HEK293 (cell line): ENCODE results near the gene BHLHE23.

Source experiments
- CTCF ChIA-PET: fragments of 350-600 bp; formaldehyde crosslinking; extraction: SDS; loops from one replicate; lab custom pipeline; 2021; ENCODE audit warnings: antibody characterized with exemption; lab: Yijun Ruan, JAX
- POLR2A ChIA-PET: fragments of 300-600 bp; formaldehyde crosslinking; extraction: SDS; loops from one replicate; lab custom pipeline; 2020; ENCODE audit warnings: antibody characterized with exemption, inconsistent platforms; lab: Yijun Ruan, JAX
- H3K27ac ChIP-seq: fragments of 200-500 bp; sonication (Bioruptor generic); 2 replicates; pipeline ENCODE4 v1.5.1; 2014; ENCODE audit warnings: low read depth, low read length, control low read depth, inconsistent platforms; ENCODE audit errors: extremely low read depth
- H3K36me3 ChIP-seq, 2 experiments: fragments of 200-500 bp in 1 of 2; sonication (Bioruptor generic) in 1 of 2; 1 replicate in 1 of 2; 2 replicates in 1 of 2; pipeline ENCODE4 v1.5.1; 2014 to 2017; ENCODE audit warnings: inconsistent platforms in 2 of 2, low read length in 2 of 2; ENCODE audit not compliant: control insufficient read depth in 2 of 2, insufficient read depth in 1 of 2
- H3K4me1 ChIP-seq: fragments of 200-500 bp; sonication (Bioruptor generic); 2 replicates; pipeline ENCODE4 v1.5.1; 2014; ENCODE audit warnings: mild to moderate bottlenecking, low read length, inconsistent platforms; ENCODE audit not compliant: control insufficient read depth, insufficient read depth
- H3K4me3 ChIP-seq: 2 replicates; pipeline ENCODE4 v1.5.1; 2011; ENCODE audit warnings: low read depth, mild to moderate bottlenecking, control low read depth, low read length, moderate library complexity
- H3K9me3 ChIP-seq: fragments of 200-500 bp; sonication (Bioruptor generic); 2 replicates; pipeline ENCODE4 v1.5.1; 2014; ENCODE audit warnings: low read depth, low read length, inconsistent platforms; ENCODE audit not compliant: control insufficient read depth, insufficient read depth
- ELK4 ChIP-seq: IDR thresholded peaks from 2 replicates; pipeline ENCODE4 v1.6.1; 2011; ENCODE audit warnings: mild to moderate bottlenecking, low read depth, low read length, borderline replicate concordance
- GLIS1 ChIP-seq: fragments of 450-650 bp; formaldehyde crosslinking; IDR thresholded peaks from 2 replicates; pipeline ENCODE4 v1.5.1; 2016; ENCODE audit warnings: missing biosample characterization, missing genetic modification characterization
- GLIS2 ChIP-seq: fragments of 450-650 bp; formaldehyde crosslinking; IDR thresholded peaks from 2 replicates; pipeline ENCODE4 v1.5.1; 2016; ENCODE audit warnings: missing biosample characterization, missing genetic modification characterization
- OVOL3 ChIP-seq: fragments of 450-650 bp; formaldehyde crosslinking; IDR thresholded peaks from 2 replicates; pipeline ENCODE4 v1.5.1; 2016; ENCODE audit warnings: missing biosample characterization, missing genetic modification characterization
- SP2 ChIP-seq: fragments of 450-650 bp; formaldehyde crosslinking; IDR thresholded peaks from 2 replicates; pipeline ENCODE4 v1.5.1; 2016; ENCODE audit warnings: missing biosample characterization, missing genetic modification characterization
- ZIC2 ChIP-seq: fragments of 450-650 bp; formaldehyde crosslinking; IDR thresholded peaks from 2 replicates; pipeline ENCODE4 v1.5.1; 2016; ENCODE audit warnings: missing biosample characterization, missing genetic modification characterization
- ZNF121 ChIP-seq: fragments of 450-650 bp; formaldehyde crosslinking; IDR thresholded peaks from 2 replicates; pipeline ENCODE4 v1.5.1; 2016; ENCODE audit warnings: missing biosample characterization, missing genetic modification characterization
- ZNF133 ChIP-seq: fragments of 450-650 bp; formaldehyde crosslinking; IDR thresholded peaks from 2 replicates; pipeline ENCODE4 v1.5.1; 2016; ENCODE audit warnings: missing biosample characterization, missing genetic modification characterization
- ZNF169 ChIP-seq: fragments of 450-650 bp; formaldehyde crosslinking; IDR thresholded peaks from 2 replicates; pipeline ENCODE4 v1.5.1; 2016; ENCODE audit warnings: missing biosample characterization, missing genetic modification characterization
- ZNF239 ChIP-seq: fragments of 450-650 bp; formaldehyde crosslinking; IDR thresholded peaks from 2 replicates; pipeline ENCODE4 v1.5.1; 2016; ENCODE audit warnings: missing biosample characterization, missing genetic modification characterization
- ZNF366 ChIP-seq: fragments of 450-650 bp; formaldehyde crosslinking; conservative IDR thresholded peaks from 2 replicates; pipeline ENCODE4 v1.5.1; 2016; ENCODE audit warnings: missing biosample characterization, missing genetic modification characterization
- ZNF37A ChIP-seq: fragments of 450-650 bp; IDR thresholded peaks from 2 replicates; pipeline ENCODE4 v1.5.1; 2018; ENCODE audit warnings: missing biosample characterization, missing genetic modification characterization
- ZNF391 ChIP-seq: fragments of 450-650 bp; formaldehyde crosslinking; IDR thresholded peaks from 2 replicates; pipeline ENCODE4 v1.5.1; 2016; ENCODE audit warnings: low read depth, missing biosample characterization, missing genetic modification characterization, borderline replicate concordance
- ZNF398 ChIP-seq: fragments of 450-650 bp; formaldehyde crosslinking; IDR thresholded peaks from 2 replicates; pipeline ENCODE4 v1.5.1; 2017; ENCODE audit warnings: missing biosample characterization, missing genetic modification characterization
- ZNF423 ChIP-seq: fragments of 450-650 bp; formaldehyde crosslinking; IDR thresholded peaks from 2 replicates; pipeline ENCODE4 v1.5.1; 2016; ENCODE audit warnings: missing biosample characterization, missing genetic modification characterization
- ZNF473 ChIP-seq: fragments of 450-650 bp; formaldehyde crosslinking; IDR thresholded peaks from 2 replicates; pipeline ENCODE4 v1.5.1; 2017; ENCODE audit warnings: missing biosample characterization, missing genetic modification characterization
- ZNF571 ChIP-seq: fragments of 450-650 bp; formaldehyde crosslinking; IDR thresholded peaks from 2 replicates; pipeline ENCODE4 v1.5.0; 2017; ENCODE audit warnings: missing biosample characterization, missing genetic modification characterization
- ZNF600 ChIP-seq: fragments of 450-650 bp; formaldehyde crosslinking; IDR thresholded peaks from 2 replicates; pipeline ENCODE4 v1.5.1; 2016; ENCODE audit warnings: missing biosample characterization, missing genetic modification characterization
- ZNF677 ChIP-seq: fragments of 450-650 bp; IDR thresholded peaks from 2 replicates; pipeline ENCODE4 v1.5.0; 2018; ENCODE audit warnings: missing biosample characterization, mild to moderate bottlenecking, missing genetic modification characterization, moderate library complexity
- ZNF747 ChIP-seq: fragments of 450-650 bp; formaldehyde crosslinking; IDR thresholded peaks from 2 replicates; pipeline ENCODE4 v1.5.1; 2016; ENCODE audit warnings: missing biosample characterization, missing genetic modification characterization
- ZNF837 ChIP-seq: fragments of 450-650 bp; formaldehyde crosslinking; IDR thresholded peaks from 2 replicates; pipeline ENCODE4 v1.5.1; 2016; ENCODE audit warnings: missing biosample characterization, missing genetic modification characterization
- ZSCAN30 ChIP-seq: fragments of 450-650 bp; IDR thresholded peaks from 2 replicates; pipeline ENCODE4 v1.5.1; 2018; ENCODE audit warnings: missing biosample characterization, mild to moderate bottlenecking, missing genetic modification characterization, moderate library complexity
- TF ChIP-seq, protein P1 (sequence below): fragments of 450-650 bp; formaldehyde crosslinking; IDR thresholded peaks from 2 replicates; pipeline ENCODE4 v1.5.1; 2017; ENCODE audit warnings: missing biosample characterization, missing genetic modification characterization
- TF ChIP-seq, protein P2 (sequence below): fragments of 450-650 bp; formaldehyde crosslinking; IDR thresholded peaks from 2 replicates; pipeline ENCODE4 v1.5.1; 2016; ENCODE audit warnings: missing biosample characterization, missing genetic modification characterization

The BHLHE23 gene

GRCh38 chr20:62970307-62971210 lies 36.2 kb downstream of the BHLHE23 start:
- TF ChIP-seq ZNF677 (tag by site-specific recombination), result no peak
- no peak for TF ChIP-seq ZNF37A
- TF ChIP-seq GLIS1 (tag by site-specific recombination), result no peak
- TF ChIP-seq GLIS2 (tag by site-specific recombination), result peak; percentile 23
- no peak for TF ChIP-seq ZNF239 (tag by site-specific recombination)
- TF ChIP-seq ZIC2 (tag by site-specific recombination), result peak; percentile 56; the same call in 1 of the 2 replicates
- TF ChIP-seq SP2 (tag by site-specific recombination), result peak; percentile 11; the same call in 1 of the 2 replicates
- TF ChIP-seq, protein P1, sequence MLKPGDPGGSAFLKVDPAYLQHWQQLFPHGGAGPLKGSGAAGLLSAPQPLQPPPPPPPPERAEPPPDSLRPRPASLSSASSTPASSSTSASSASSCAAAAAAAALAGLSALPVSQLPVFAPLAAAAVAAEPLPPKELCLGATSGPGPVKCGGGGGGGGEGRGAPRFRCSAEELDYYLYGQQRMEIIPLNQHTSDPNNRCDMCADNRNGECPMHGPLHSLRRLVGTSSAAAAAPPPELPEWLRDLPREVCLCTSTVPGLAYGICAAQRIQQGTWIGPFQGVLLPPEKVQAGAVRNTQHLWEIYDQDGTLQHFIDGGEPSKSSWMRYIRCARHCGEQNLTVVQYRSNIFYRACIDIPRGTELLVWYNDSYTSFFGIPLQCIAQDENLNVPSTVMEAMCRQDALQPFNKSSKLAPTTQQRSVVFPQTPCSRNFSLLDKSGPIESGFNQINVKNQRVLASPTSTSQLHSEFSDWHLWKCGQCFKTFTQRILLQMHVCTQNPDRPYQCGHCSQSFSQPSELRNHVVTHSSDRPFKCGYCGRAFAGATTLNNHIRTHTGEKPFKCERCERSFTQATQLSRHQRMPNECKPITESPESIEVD (tag by site-specific recombination), result no peak
- TF ChIP-seq, protein P2, sequence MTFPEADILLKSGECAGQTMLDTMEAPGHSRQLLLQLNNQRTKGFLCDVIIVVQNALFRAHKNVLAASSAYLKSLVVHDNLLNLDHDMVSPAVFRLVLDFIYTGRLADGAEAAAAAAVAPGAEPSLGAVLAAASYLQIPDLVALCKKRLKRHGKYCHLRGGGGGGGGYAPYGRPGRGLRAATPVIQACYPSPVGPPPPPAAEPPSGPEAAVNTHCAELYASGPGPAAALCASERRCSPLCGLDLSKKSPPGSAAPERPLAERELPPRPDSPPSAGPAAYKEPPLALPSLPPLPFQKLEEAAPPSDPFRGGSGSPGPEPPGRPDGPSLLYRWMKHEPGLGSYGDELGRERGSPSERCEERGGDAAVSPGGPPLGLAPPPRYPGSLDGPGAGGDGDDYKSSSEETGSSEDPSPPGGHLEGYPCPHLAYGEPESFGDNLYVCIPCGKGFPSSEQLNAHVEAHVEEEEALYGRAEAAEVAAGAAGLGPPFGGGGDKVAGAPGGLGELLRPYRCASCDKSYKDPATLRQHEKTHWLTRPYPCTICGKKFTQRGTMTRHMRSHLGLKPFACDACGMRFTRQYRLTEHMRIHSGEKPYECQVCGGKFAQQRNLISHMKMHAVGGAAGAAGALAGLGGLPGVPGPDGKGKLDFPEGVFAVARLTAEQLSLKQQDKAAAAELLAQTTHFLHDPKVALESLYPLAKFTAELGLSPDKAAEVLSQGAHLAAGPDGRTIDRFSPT (tag by site-specific recombination), result no peak
- TF ChIP-seq ZNF169 (tag by site-specific recombination), result no peak
- peak; percentile 58; the same call in 1 of the 2 replicates for TF ChIP-seq ZNF600
- TF ChIP-seq OVOL3, result no peak
- TF ChIP-seq ZNF391 (tag by site-specific recombination), result no peak
- TF ChIP-seq ZNF747 (tag by site-specific recombination), result no peak
- TF ChIP-seq ZNF398, result no peak
- TF ChIP-seq ZNF121 (tag by site-specific recombination), result no peak
- TF ChIP-seq ZNF473 (tag by site-specific recombination), result no peak
- TF ChIP-seq ZNF133, result no peak
- no peak for TF ChIP-seq ZNF571 (tag by site-specific recombination)
- ChIA-PET CTCF (interaction anchor here (0.6 to 1.9 kb wide), 5 partner anchors 9 to 48 kb away, joined by 3 to 6 read pairs (median 3); no protein-coding TSS in a partner anchor), POLR2A (no interaction called here)
- Histone ChIP-seq H3K4me1 (no peaks in the 10 kb centered on the region), H3K4me3 (no peak overlapping the region), H3K27ac (no peak overlapping the region), H3K9me3 (no peaks in the 10 kb centered on the region), H3K36me3 (no peaks in the 10 kb centered on the region)

- Histone ChIP-seq H3K9me3 (no peaks in the 10 kb centered on the region), H3K4me3 (no peak overlapping the region), H3K36me3 (no peaks in the 10 kb centered on the region), H3K4me1 (no peaks in the 10 kb centered on the region), H3K27ac (no peak overlapping the region)
- POLR2A ChIA-PET, result no interaction called here
- TF ChIP-seq ZNF747 (tag by site-specific recombination), result no peak
- TF ChIP-seq ZNF423 (tag by site-specific recombination), result no peak
- no peak for TF ChIP-seq ELK4
- no peak for TF ChIP-seq ZNF366 (tag by site-specific recombination)
- TF ChIP-seq ZNF837, result no peak
- TF ChIP-seq ZSCAN30 (tag by site-specific recombination), result no peak
- CTCF ChIA-PET, result interaction anchor here (1.1 to 1.9 kb wide), 2 partner anchors 8 to 39 kb away, joined by 3 to 6 read pairs; no protein-coding TSS in a partner anchor
These were observed 36.8 kb downstream of the BHLHE23 start for GRCh38 chr20:62969939-62970306.
